ENCODE results near the gene GAS2L3.
"Not testable (repeated sequence)": the region's sequence is repeated elsewhere in the genome, so short reads cannot be mapped to it uniquely, and the experiment has no call there.

Gene GAS2L3

DNA sequence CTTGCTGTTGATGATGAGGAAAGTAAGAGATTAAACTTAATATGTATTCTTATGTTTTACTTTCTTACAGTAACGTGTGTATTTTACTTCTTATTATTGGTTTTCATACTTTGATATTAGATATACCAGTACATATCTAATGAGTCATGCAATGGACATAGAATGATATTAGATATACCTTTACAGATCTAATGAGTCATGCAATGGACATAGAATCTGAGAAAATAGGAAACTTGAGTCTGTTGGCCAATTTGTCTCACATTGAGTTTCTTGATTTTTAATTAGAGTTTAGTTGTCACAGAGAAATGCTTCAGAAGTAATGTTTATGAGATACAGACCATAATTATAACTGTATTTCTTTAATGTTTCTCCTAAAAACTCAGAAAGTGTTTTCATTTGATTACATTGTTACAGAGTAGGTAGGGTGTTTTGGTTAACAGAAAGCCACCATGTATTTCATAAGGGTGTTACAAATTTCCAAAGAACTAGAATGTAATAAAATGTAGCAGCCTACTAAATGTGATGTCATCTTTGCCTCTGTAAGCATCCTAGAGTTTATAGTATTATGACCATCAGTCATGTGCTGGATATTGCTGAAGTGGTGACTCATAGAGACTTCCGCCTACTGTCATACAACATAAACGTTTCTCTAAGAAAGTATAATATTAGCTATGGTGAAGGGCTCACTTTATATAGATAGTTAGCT is 3.0 kb downstream of the GAS2L3 start:
- TF ChIP-seq FOXM1 (IDR thresholded peaks at IDR 0.05; ENCODE audit: borderline replicate concordance) (no peak), HDGF (IDR thresholded peaks at IDR 0.05; ENCODE audit: borderline replicate concordance) (no peak), ZNF384 (IDR thresholded peaks at IDR 0.05) (no peak), SUZ12 (IDR thresholded peaks at IDR 0.05) (no peak)
- TF ChIP-seq, protein P1, sequence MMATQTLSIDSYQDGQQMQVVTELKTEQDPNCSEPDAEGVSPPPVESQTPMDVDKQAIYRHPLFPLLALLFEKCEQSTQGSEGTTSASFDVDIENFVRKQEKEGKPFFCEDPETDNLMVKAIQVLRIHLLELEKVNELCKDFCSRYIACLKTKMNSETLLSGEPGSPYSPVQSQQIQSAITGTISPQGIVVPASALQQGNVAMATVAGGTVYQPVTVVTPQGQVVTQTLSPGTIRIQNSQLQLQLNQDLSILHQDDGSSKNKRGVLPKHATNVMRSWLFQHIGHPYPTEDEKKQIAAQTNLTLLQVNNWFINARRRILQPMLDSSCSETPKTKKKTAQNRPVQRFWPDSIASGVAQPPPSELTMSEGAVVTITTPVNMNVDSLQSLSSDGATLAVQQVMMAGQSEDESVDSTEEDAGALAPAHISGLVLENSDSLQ (IDR thresholded peaks at IDR 0.05): peak; percentile 17; the same call in 1 of the 2 replicates
- POLR2A ChIA-PET: no interaction called here
- peak; percentile 15 for DNase-seq (ENCODE audit: extremely low spot score)
- CTCF ChIA-PET: interaction anchor here (0.7 kb wide), 1 partner anchor 159 kb away, joined by 4 read pairs; no protein-coding TSS in a partner anchor

GRCh38 chr12:100578923-100579322 is 5.4 kb downstream of the GAS2L3 start:
- no peak for DNase-seq (ENCODE audit: extremely low spot score)
- no peak for TF ChIP-seq SUZ12 (IDR thresholded peaks at IDR 0.05)
- no peak for TF ChIP-seq SP1 (IDR thresholded peaks at IDR 0.05)
- TF ChIP-seq LEF1 (IDR thresholded peaks at IDR 0.05; ENCODE audit: borderline replicate concordance): no peak
- TF ChIP-seq FOXA1 (IDR thresholded peaks at IDR 0.05): no peak
- no peak for TF ChIP-seq CTBP1 (IDR thresholded peaks at IDR 0.05; ENCODE audit: borderline replicate concordance)
- TF ChIP-seq NFRKB (IDR thresholded peaks at IDR 0.05): no peak
- no peak for TF ChIP-seq TARDBP (IDR thresholded peaks at IDR 0.05)
- no peak for TF ChIP-seq ZNF384 (IDR thresholded peaks at IDR 0.05)
- ChIA-PET POLR2A (no interaction called here), CTCF (no interaction called here)

DNA sequence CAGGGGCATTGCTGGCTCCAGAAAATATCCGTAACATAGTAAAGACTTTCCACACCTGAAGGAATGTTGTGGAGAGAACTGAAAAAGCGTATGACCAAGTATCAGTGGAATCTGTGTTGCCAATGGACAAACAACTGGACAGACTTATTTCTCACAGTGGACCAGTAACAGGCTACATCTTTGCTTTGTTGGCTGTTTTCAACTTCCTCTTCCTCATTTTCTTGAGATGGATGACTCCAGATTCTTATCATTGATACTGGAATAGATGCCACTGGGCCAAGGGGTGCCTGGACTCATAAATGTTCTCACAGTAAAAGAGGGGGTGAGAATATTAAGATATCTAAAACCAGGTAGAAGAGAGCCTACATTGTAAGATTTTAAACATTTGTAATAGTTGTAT is 6.4 kb downstream of the GAS2L3 start:
- CTCF ChIA-PET: no interaction called here
- no peak for TF ChIP-seq FOXA1 (IDR thresholded peaks at IDR 0.05)
- no peak for TF ChIP-seq FOXK2 (IDR thresholded peaks at IDR 0.05)
- no peak for DNase-seq (ENCODE audit: extremely low spot score)
- POLR2A ChIA-PET: no interaction called here

- DNase-seq (ENCODE audit: extremely low spot score): no peak
- no peak for TF ChIP-seq FOXM1 (IDR thresholded peaks at IDR 0.05; ENCODE audit: borderline replicate concordance)
- no peak for TF ChIP-seq TARDBP (IDR thresholded peaks at IDR 0.05)
- no peak for TF ChIP-seq ARNT (IDR thresholded peaks at IDR 0.05)
- TF ChIP-seq ELF4 (IDR thresholded peaks at IDR 0.05): no peak
- TF ChIP-seq SUZ12 (IDR thresholded peaks at IDR 0.05): no peak
- no peak for TF ChIP-seq HDGF (IDR thresholded peaks at IDR 0.05; ENCODE audit: borderline replicate concordance)
- CTCF ChIA-PET: no interaction called here
- POLR2A ChIA-PET: no interaction called here
These were observed 10.8 kb downstream of the GAS2L3 start for GRCh38 chr12:100584256-100584655.

DNA sequence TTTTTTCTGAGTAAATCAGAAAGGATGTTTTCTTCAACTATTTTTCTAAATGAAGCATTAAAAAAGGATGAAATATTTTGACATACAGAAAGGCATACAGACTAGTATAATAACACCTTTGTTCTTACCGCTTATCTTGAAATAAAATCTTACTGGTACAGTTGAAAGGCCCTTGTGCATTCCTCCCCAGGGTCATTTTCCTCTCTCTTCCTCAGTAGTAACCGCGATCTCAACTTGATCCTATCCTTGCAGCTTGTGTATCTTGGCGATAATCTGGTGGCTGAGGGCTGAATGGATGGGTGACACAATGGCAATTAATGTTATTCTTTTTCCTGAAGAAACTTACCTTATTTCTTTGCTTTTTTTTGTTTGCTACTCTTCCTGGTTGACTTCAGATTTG is 18.5 kb downstream of the GAS2L3 start:
- POLR2A ChIA-PET: no interaction called here
- CTCF ChIA-PET: no interaction called here
- TF ChIP-seq NFRKB (IDR thresholded peaks at IDR 0.05) (no peak), SP1 (IDR thresholded peaks at IDR 0.05) (no peak), L3MBTL2 (conservative IDR thresholded peaks at IDR 0.05) (no peak), ZNF384 (IDR thresholded peaks at IDR 0.05) (no peak), ELF4 (IDR thresholded peaks at IDR 0.05) (no peak), HDGF (IDR thresholded peaks at IDR 0.05; ENCODE audit: borderline replicate concordance) (no peak), FOXM1 (IDR thresholded peaks at IDR 0.05; ENCODE audit: borderline replicate concordance) (no peak)
- DNase-seq (ENCODE audit: extremely low spot score): no peak

GRCh38 chr12:100593490-100593889 is 20.0 kb downstream of the GAS2L3 start:
- ChIA-PET CTCF (no interaction called here), POLR2A (no interaction called here)
- no peak for DNase-seq (ENCODE audit: extremely low spot score)
- no peak for TF ChIP-seq ELF4 (IDR thresholded peaks at IDR 0.05)
- no peak for TF ChIP-seq ZNF384 (IDR thresholded peaks at IDR 0.05)
- TF ChIP-seq, protein P1 (IDR thresholded peaks at IDR 0.05): no peak
- no peak for TF ChIP-seq TARDBP (IDR thresholded peaks at IDR 0.05)
- no peak for TF ChIP-seq L3MBTL2 (conservative IDR thresholded peaks at IDR 0.05)
- TF ChIP-seq BHLHE40 (IDR thresholded peaks at IDR 0.05; ENCODE audit: borderline replicate concordance): no peak
- no peak for TF ChIP-seq CTBP1 (IDR thresholded peaks at IDR 0.05; ENCODE audit: borderline replicate concordance)
- no peak for TF ChIP-seq HDGF (IDR thresholded peaks at IDR 0.05; ENCODE audit: borderline replicate concordance)
- TF ChIP-seq SUZ12 (IDR thresholded peaks at IDR 0.05): no peak
- no peak for TF ChIP-seq SP1 (IDR thresholded peaks at IDR 0.05)
- no peak for TF ChIP-seq FOXK2 (IDR thresholded peaks at IDR 0.05)

DNA sequence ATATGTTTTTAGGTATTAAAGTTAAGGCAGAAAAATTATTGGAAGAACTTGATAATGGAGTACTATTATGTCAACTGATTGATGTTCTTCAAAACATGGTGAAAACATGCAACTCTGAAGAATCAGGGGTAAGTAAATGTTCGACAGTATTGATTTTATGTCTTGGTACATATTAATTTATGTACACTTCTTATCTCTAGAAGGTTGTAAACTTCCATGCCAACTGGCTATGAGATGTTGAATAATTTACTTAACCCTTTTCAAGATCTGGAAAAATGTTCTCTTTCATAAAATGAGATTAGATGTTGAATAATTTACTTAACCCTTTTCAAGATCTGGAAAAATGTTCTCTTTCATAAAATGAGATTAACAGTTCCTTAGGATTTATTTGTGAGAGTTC is 28.1 kb downstream of the GAS2L3 start:
- no peak for TF ChIP-seq FOXK2 (IDR thresholded peaks at IDR 0.05)
- no peak for TF ChIP-seq NFRKB (IDR thresholded peaks at IDR 0.05)
- TF ChIP-seq SUZ12 (IDR thresholded peaks at IDR 0.05): no peak
- TF ChIP-seq BHLHE40 (IDR thresholded peaks at IDR 0.05; ENCODE audit: borderline replicate concordance): no peak
- TF ChIP-seq ZNF384 (IDR thresholded peaks at IDR 0.05): no peak
- TF ChIP-seq FOXM1 (IDR thresholded peaks at IDR 0.05; ENCODE audit: borderline replicate concordance): no peak
- TF ChIP-seq, protein P1 (IDR thresholded peaks at IDR 0.05): no peak
- no peak for TF ChIP-seq ARNT (IDR thresholded peaks at IDR 0.05)
- no peak for TF ChIP-seq FOXA1 (IDR thresholded peaks at IDR 0.05)
- no peak for TF ChIP-seq SP1 (IDR thresholded peaks at IDR 0.05)
- no peak for TF ChIP-seq HDGF (IDR thresholded peaks at IDR 0.05; ENCODE audit: borderline replicate concordance)
- no peak for TF ChIP-seq TARDBP (IDR thresholded peaks at IDR 0.05)
- no peak for TF ChIP-seq L3MBTL2 (conservative IDR thresholded peaks at IDR 0.05)
- no peak for TF ChIP-seq ELF4 (IDR thresholded peaks at IDR 0.05)
- TF ChIP-seq LEF1 (IDR thresholded peaks at IDR 0.05; ENCODE audit: borderline replicate concordance): no peak
- no peak for TF ChIP-seq CTBP1 (IDR thresholded peaks at IDR 0.05; ENCODE audit: borderline replicate concordance)
- ChIA-PET POLR2A (no interaction called here), CTCF (no interaction called here)
- DNase-seq (ENCODE audit: extremely low spot score): no peak

- POLR2A ChIA-PET; DNase-seq (ENCODE audit: extremely low spot score); CTCF ChIA-PET: not testable (repeated sequence)
These were observed 29.5 kb downstream of the GAS2L3 start for GRCh38 chr12:100602997-100603396.

All from HEK293T (cell line).